Esophagus squamous epithelium (tissue), 5 donors: Measurements from ENCODE around the gene SMOC2. TPM values are rescaled to one million over a fixed set of nuclear protein-coding genes. Genes with fewer than 3 reads are reported as not detected.

Experiments used
- DNase-seq: peaks from one replicate; lab custom pipeline; 2025; lab: John Stamatoyannopoulos, UW
- H3K27ac ChIP-seq, 4 donors: fragments of 200-600 bp; sonication (generic); one replicate each; pipeline ENCODE4 v1.5.1; 2016 to 2019; ENCODE audit warnings: mild to moderate bottlenecking in 1 of 4
- H3K27me3 ChIP-seq, 4 donors: fragments of 200-600 bp; sonication (generic); 1 replicate in 3 of 4; 2 replicates in 1 of 4; pipeline versions ENCODE4 v1.5.1 to v1.6.0; 2017 to 2021; ENCODE audit warnings: antibody characterized with exemption in 1 of 4
- H3K36me3 ChIP-seq, 3 donors: fragments of 200-600 bp; sonication (generic); one replicate each; pipeline ENCODE4 v1.5.1; 2016 to 2019
- H3K4me1 ChIP-seq, 3 donors: fragments of 200-600 bp; sonication (generic); one replicate each; pipeline ENCODE4 v1.5.1; 2017 to 2019
- H3K4me3 ChIP-seq, 4 donors: fragments of 200-600 bp; sonication (generic); 1 replicate in 3 of 4; 2 replicates in 1 of 4; pipeline ENCODE4 v1.5.1; 2016 to 2019; ENCODE audit warnings: mild to moderate bottlenecking in 2 of 4, moderate library complexity in 1 of 4
- H3K9me3 ChIP-seq, 3 donors: fragments of 200-600 bp; sonication (generic); one replicate each; pipeline ENCODE4 v1.5.1; 2016 to 2019
- CTCF ChIP-seq, 6 experiments: fragments of 450-650 bp in 4 of 6; fragments of 200-600 bp in 2 of 6; sonication (generic) in 2 of 6; IDR thresholded peaks; one replicate each; pipeline ENCODE4 v1.5.1; 2016 to 2019; ENCODE audit warnings: antibody characterized with exemption in 6 of 6, mild to moderate bottlenecking in 4 of 6, moderate library complexity in 4 of 6
- POLR2A ChIP-seq, 4 donors: fragments of 450-650 bp; IDR thresholded peaks; one replicate each; pipeline ENCODE4 v1.6.1; 2017; ENCODE audit warnings: antibody characterized with exemption in 4 of 4, mild to moderate bottlenecking in 4 of 4, moderate library complexity in 3 of 4
- WGBS, 2 donors: methylation state at CpG; one replicate each; pipeline ENCODE4 v1.1.5; 2018; 5-methylcytosine and 5-hydroxymethylcytosine counted together
- intact Hi-C: fragments of 100-400 bp; cut with DNase I; formaldehyde crosslinking; loops from one replicate; pipeline ENCODE4 v1.15.0; 2022
- total RNA-seq, 4 donors: library from RNA; depleted of rRNA; stranded (reverse); fragments of >200 nt; gene quantifications; one replicate each; pipeline ENCODE4 v1.1.0, GENCODE V29; 2016
- donor health status: DM: yes; HTN: yes; CAD: no.

Gene SMOC2
- total RNA-seq, 4 donors from 2014 or later, result 1.9 to 35.5 (median 7.1) TPM

GRCh38 chr6:168655462-168656152 lies 214.6 kb downstream of the SMOC2 start:
- no peaks in the 10 kb centered on the region for H3K9me3 ChIP-seq
- H3K36me3 ChIP-seq, result no peaks in the 10 kb centered on the region
- no peaks in the 10 kb centered on the region for H3K27me3 ChIP-seq
- no peak for DNase-seq
- intact Hi-C loops, result no loop called here
- no peak overlapping the region for H3K27ac ChIP-seq
- peaks cover 0 to 7% (median 4%) of the 10 kb centered on the region in 3 donors for H3K4me1 ChIP-seq
- TF ChIP-seq CTCF (IDR thresholded peaks at IDR 0.05) (no peak), POLR2A (IDR thresholded peaks at IDR 0.05) (no peak)
- WGBS, 2 donors, result 86 to 89% methylated on average over 13 of the region's 14 CpGs
- no peak overlapping the region for H3K4me3 ChIP-seq

DNA sequence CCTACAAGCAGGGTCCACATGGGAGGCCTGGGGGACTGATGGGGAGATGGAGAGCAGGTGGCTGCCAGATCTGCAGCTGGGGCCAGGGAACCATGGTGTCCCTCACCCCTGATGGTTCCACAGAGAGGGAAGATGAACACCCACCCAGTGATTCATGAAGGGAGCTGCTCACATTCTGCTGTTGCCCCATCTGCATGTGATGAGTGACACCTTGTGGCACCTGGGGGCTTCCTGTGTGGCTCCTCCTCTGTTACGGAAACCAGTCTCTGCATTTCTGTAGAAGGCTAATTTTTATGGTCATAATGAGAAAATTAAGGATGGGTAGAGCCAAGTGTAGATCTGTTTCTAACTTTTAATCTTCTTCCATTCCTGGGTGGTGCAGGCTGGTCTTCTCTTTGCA lies 217.1 kb downstream of the SMOC2 start:
- intact Hi-C loops, result no loop called here
- H3K9me3 ChIP-seq, result no peaks in the 10 kb centered on the region
- TF ChIP-seq CTCF (IDR thresholded peaks at IDR 0.05), result peak in 1 of 6 experiments; percentile 7
- no peak for TF ChIP-seq POLR2A (IDR thresholded peaks at IDR 0.05)
- peaks cover 0 to 6% (median 0%) of the 10 kb centered on the region in 4 donors for H3K27me3 ChIP-seq
- H3K4me3 ChIP-seq, result no peak overlapping the region
- DNase-seq, result no peak
- 80 to 86% methylated on average over 1 of the region's 1 CpG for WGBS, 2 donors
- H3K4me1 ChIP-seq, result no peaks in the 10 kb centered on the region
- H3K36me3 ChIP-seq, result no peaks in the 10 kb centered on the region
- H3K27ac ChIP-seq, result no peak overlapping the region

GRCh38 chr6:168660400-168660945 lies 219.5 kb downstream of the SMOC2 start:
- intact Hi-C loops, result no loop called here
- TF ChIP-seq CTCF (IDR thresholded peaks at IDR 0.05) (no peak), POLR2A (IDR thresholded peaks at IDR 0.05) (no peak)
- 71 to 81% methylated on average over 6 to 14 of the region's 14 CpGs for WGBS, 2 donors
- Histone ChIP-seq H3K27ac (no peak overlapping the region), H3K4me3 (no peak overlapping the region), H3K36me3 (no peaks in the 10 kb centered on the region), H3K4me1 (peaks cover 0 to 3% (median 0%) of the 10 kb centered on the region in 3 donors), H3K9me3 (no peaks in the 10 kb centered on the region), H3K27me3 (peaks cover 0 to 11% (median 0%) of the 10 kb centered on the region in 4 donors)
- no peak for DNase-seq

GRCh38 chr6:168662301-168662936 lies 221.4 kb downstream of the SMOC2 start:
- H3K9me3 ChIP-seq, result no peaks in the 10 kb centered on the region
- H3K4me1 ChIP-seq, result peaks cover 0 to 20% (median 2%) of the 10 kb centered on the region in 3 donors
- H3K27ac ChIP-seq, result no peak overlapping the region
- no peak for TF ChIP-seq CTCF (IDR thresholded peaks at IDR 0.05)
- no peak for TF ChIP-seq POLR2A (IDR thresholded peaks at IDR 0.05)
- intact Hi-C loops, result no loop called here
- no peak for DNase-seq
- WGBS, 2 donors, result 83 to 84% methylated on average over 17 of the region's 17 CpGs
- H3K27me3 ChIP-seq, result peaks cover 0 to 11% (median 0%) of the 10 kb centered on the region in 4 donors
- H3K36me3 ChIP-seq, result no peaks in the 10 kb centered on the region
- H3K4me3 ChIP-seq, result no peak overlapping the region

- H3K27me3 ChIP-seq, result peaks cover 0 to 11% (median 0%) of the 10 kb centered on the region in 4 donors
- intact Hi-C loops, result no loop called here
- H3K4me3 ChIP-seq, result no peak overlapping the region
- H3K36me3 ChIP-seq, result no peaks in the 10 kb centered on the region
- peaks cover 0 to 25% (median 4%) of the 10 kb centered on the region in 3 donors for H3K4me1 ChIP-seq
- TF ChIP-seq CTCF (IDR thresholded peaks at IDR 0.05) (no peak), POLR2A (IDR thresholded peaks at IDR 0.05) (no peak)
- 81 to 86% methylated on average over 7 of the region's 7 CpGs for WGBS, 2 donors
- no peak for DNase-seq
- no peaks in the 10 kb centered on the region for H3K9me3 ChIP-seq
- no peak overlapping the region for H3K27ac ChIP-seq
Measured at GRCh38 chr6:168663041-168663440, 222.1 kb downstream of the SMOC2 start.
